Measurements from ENCODE around the gene TAL2. TPM values are rescaled to one million over a fixed set of nuclear protein-coding genes. Genes with fewer than 3 reads are reported as not detected.

The TAL2 gene
- total and polyA plus RNA-seq, 9 of the 15 experiments (the other 6 are each of a cell fraction or from before 2014, with no cell fraction given) = 0.21 to 3.7 (median 1.1) TPM; not detected in 1

DNA sequence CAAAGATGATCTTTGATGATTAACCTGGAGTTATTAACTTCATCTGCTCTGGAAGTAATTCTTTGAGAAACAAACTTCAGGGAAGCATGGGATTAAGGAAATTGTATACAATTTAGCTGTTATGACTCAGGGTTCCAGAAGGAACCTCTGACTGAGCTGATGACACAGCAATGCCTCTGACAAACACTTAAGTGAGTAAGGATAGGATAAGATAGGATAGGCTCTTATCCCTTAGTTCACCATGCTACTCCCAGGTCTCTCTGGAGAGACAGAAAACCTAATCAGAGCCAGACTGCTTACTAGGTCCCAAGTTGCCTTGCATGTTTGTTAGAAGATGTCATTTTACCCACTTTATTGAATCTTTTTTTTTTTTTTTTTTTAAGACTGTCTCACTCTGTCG lies 19.5 kb downstream of the TAL2 start (continued):
- TF ChIP-seq RBBP5 (IDR thresholded peaks at IDR 0.05; ENCODE audit: borderline replicate concordance, insufficient read depth, low read length, poor library complexity, severe bottlenecking) = no peak
- no peak for TF ChIP-seq ADNP (tag; IDR thresholded peaks at IDR 0.05)
- no peak for TF ChIP-seq STAT5B (CRISPR knock-in tag; IDR thresholded peaks at IDR 0.05)
- no peak for TF ChIP-seq ZNF77 (CRISPR knock-in tag; IDR thresholded peaks at IDR 0.05)
- TF ChIP-seq, protein P1, sequence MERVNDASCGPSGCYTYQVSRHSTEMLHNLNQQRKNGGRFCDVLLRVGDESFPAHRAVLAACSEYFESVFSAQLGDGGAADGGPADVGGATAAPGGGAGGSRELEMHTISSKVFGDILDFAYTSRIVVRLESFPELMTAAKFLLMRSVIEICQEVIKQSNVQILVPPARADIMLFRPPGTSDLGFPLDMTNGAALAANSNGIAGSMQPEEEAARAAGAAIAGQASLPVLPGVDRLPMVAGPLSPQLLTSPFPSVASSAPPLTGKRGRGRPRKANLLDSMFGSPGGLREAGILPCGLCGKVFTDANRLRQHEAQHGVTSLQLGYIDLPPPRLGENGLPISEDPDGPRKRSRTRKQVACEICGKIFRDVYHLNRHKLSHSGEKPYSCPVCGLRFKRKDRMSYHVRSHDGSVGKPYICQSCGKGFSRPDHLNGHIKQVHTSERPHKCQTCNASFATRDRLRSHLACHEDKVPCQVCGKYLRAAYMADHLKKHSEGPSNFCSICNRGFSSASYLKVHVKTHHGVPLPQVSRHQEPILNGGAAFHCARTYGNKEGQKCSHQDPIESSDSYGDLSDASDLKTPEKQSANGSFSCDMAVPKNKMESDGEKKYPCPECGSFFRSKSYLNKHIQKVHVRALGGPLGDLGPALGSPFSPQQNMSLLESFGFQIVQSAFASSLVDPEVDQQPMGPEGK (CRISPR knock-in tag; IDR thresholded peaks at IDR 0.05; ENCODE audit: borderline replicate concordance) = no peak
- TF ChIP-seq, protein P2, sequence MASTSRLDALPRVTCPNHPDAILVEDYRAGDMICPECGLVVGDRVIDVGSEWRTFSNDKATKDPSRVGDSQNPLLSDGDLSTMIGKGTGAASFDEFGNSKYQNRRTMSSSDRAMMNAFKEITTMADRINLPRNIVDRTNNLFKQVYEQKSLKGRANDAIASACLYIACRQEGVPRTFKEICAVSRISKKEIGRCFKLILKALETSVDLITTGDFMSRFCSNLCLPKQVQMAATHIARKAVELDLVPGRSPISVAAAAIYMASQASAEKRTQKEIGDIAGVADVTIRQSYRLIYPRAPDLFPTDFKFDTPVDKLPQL (IDR thresholded peaks at IDR 0.05; ENCODE audit: extremely low read depth, insufficient read length) = no peak
- TF ChIP-seq CBX3 (IDR thresholded peaks at IDR 0.05; ENCODE audit: borderline replicate concordance in 1 of 2, low read length in 2 of 2) = no peak; a peak in 1 of 3 replicates
- TF ChIP-seq, protein P3, sequence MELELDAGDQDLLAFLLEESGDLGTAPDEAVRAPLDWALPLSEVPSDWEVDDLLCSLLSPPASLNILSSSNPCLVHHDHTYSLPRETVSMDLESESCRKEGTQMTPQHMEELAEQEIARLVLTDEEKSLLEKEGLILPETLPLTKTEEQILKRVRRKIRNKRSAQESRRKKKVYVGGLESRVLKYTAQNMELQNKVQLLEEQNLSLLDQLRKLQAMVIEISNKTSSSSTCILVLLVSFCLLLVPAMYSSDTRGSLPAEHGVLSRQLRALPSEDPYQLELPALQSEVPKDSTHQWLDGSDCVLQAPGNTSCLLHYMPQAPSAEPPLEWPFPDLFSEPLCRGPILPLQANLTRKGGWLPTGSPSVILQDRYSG (tag; conservative IDR thresholded peaks at IDR 0.05; ENCODE audit: low read depth) = no peak
- TF ChIP-seq, protein P4, sequence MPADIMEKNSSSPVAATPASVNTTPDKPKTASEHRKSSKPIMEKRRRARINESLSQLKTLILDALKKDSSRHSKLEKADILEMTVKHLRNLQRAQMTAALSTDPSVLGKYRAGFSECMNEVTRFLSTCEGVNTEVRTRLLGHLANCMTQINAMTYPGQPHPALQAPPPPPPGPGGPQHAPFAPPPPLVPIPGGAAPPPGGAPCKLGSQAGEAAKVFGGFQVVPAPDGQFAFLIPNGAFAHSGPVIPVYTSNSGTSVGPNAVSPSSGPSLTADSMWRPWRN (IDR thresholded peaks at IDR 0.05; ENCODE audit: low read depth) = no peak
- no peak for TF ChIP-seq ZNF253 (CRISPR knock-in tag; conservative IDR thresholded peaks at IDR 0.05)
- TF ChIP-seq ZBTB17 (CRISPR knock-in tag; IDR thresholded peaks at IDR 0.05) = no peak
- no peak for TF ChIP-seq ETV6 (IDR thresholded peaks at IDR 0.05; ENCODE audit: borderline replicate concordance in 1 of 2, low read depth in 2 of 2, low read length in 1 of 2)
- no peak for TF ChIP-seq ETV6 (CRISPR knock-in tag; IDR thresholded peaks at IDR 0.05; ENCODE audit: borderline replicate concordance)
- no peak for TF ChIP-seq ZNF224 (CRISPR knock-in tag; IDR thresholded peaks at IDR 0.05)
- TF ChIP-seq POLR2B (IDR thresholded peaks at IDR 0.05; ENCODE audit: low read depth, partially characterized antibody) = no peak
- TF ChIP-seq ARHGAP35 (IDR thresholded peaks at IDR 0.05; ENCODE audit: partially characterized antibody) = no peak
- TF ChIP-seq, protein P5, sequence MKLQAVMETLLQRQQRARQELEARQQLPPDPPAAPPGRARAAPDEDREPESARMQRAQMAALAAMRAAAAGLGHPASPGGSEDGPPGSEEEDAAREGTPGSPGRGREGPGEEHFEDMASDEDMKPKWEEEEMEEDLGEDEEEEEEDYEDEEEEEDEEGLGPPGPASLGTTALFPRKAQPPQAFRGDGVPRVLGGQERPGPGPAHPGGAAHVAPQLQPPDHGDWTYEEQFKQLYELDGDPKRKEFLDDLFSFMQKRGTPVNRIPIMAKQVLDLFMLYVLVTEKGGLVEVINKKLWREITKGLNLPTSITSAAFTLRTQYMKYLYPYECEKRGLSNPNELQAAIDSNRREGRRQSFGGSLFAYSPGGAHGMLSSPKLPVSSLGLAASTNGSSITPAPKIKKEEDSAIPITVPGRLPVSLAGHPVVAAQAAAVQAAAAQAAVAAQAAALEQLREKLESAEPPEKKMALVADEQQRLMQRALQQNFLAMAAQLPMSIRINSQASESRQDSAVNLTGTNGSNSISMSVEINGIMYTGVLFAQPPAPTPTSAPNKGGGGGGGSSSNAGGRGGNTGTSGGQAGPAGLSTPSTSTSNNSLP (IDR thresholded peaks at IDR 0.05; ENCODE audit: borderline replicate concordance, low read depth, low read length) = 0 out of 2 replicates have a peak, but pooled peaks have one; percentile 23
- no peak for TF ChIP-seq SAFB (IDR thresholded peaks at IDR 0.05; ENCODE audit: borderline replicate concordance, low read depth, low read length)
- no peak for TF ChIP-seq ZBTB8A (IDR thresholded peaks at IDR 0.05; ENCODE audit: partially characterized antibody)
- TF ChIP-seq ETS2 (tag; IDR thresholded peaks at IDR 0.05; ENCODE audit: borderline replicate concordance, poor library complexity, severe bottlenecking) = no peak
- TF ChIP-seq ZNF561 (CRISPR knock-in tag; conservative IDR thresholded peaks at IDR 0.05) = no peak
- no peak for TF ChIP-seq RBM14 (IDR thresholded peaks at IDR 0.05; ENCODE audit: borderline replicate concordance, insufficient read depth, low read depth, low read length)
- TF ChIP-seq ZNF24 (IDR thresholded peaks at IDR 0.05) = no peak

All from K562 (cell line).